CD4-positive, alpha-beta T cell treated with Interleukin-17A for 4 hours (primary cell): ENCODE results near the gene DNER.

Experiments used
- DNase-seq: peaks from one replicate; pipeline ENCODE4 v3.0.0-alpha.2; 2020; ENCODE audit warnings: mixed read lengths

The DNER gene

DNA sequence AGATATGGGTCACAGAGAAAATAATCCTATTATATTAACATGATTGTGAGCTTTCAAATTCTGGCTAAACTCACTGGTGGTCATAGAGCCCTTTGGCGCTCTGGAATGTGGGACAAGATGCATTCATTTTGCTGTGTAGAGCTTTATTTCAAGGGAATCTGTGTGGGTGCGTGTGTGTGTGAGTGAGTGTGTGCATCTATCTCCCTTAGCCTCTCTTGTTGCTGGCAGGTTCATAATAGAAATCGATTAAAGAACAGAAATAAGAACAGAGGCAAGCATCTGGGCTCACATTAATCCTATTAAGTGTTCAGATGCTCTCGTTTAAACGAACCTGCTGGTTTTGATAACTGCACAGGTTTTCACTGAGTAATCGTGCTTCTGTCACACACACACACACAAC, 287.9 kb downstream of the DNER start:
- DNase-seq, result no peak

GRCh38 chr2:229425598-229425997, 288.8 kb downstream of the DNER start:
- DNase-seq, result no peak

DNA sequence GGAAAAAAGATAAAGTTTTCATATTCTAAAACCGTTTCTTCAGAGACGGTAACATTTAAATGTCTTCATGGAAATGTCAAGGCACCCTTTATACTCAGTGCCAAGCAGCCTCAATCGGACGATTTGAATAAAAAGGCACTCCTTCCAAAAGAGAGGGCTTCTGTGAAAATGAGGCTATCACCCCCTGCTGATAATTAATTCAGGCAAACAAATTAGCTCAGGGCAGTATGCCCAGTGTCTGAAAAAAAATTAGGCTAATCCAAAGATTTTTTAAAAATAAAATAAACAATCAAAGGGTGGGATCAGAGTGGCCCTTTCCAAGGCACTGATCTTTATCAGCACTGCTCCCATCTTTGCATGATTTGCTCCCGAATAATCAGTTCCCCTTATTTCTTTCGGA, 292.3 kb downstream of the DNER start:
- DNase-seq, result no peak

DNA sequence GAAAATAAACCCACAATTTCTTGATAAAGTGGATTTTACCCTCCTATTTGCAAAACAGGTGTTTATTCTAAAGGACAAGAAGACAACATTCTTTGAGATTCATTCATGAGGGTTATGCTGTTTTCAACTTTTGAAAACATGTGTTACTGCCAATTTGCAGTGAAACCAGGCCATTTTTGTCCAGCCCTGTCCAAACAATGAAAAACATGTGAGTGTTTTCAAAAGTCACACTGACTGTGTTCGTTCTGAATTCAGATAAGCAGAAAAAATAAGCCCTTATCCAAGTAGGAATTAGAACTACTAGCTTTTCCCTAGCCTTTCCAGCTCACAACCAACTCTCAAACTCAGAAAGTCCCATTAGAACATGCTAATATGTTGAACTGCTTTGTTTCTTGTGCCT, 295.2 kb downstream of the DNER start:
- DNase-seq, result no peak

DNA sequence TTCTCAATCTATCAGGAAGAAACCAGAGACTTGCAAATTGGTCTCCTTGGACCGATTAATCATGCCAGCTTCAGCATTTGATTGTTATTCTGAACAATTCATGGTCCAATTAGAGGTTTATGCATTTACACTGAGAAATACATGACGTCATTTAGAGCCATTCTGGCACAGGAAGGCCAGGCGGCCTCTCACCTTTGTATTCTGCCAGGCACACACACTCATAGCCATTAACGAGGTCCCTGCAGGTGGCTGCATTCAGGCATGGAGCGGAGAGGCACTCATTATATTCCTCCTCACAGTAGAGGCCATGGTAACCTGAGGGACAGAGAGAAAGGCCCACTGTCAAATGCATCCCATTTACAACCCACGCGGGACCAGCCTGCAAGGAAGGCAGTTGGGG, 296.4 kb downstream of the DNER start:
- no peak for DNase-seq

- no peak for DNase-seq
Measured at GRCh38 chr2:229417176-229417575, 297.2 kb downstream of the DNER start.

DNA sequence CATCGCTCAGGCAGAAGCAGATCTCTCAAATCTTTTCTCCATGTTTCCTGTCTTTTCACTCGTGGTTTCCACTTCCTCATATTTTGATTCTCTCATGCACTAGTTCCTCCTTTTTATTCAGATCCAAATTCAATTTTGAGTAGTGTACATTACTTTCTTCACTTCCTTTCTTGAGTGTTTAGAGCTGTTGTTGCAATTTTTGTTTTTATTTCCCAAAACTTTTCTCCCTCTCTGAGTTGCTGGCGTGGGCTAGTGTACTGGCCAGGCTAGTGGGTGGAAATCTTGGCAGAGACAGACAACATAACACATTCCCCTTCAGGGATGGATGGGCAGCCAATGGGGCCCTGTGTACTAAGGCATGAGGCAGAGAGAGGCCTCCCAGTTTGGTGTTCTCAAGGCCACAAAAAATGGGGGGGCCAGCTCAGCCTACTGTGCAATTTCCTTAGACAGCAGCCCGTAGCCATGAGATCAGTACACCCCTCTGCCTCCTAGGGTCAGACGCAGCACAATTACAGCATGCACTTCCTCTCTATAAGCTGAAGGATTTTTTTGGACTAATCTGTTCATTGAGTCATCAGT, 298.1 kb downstream of the DNER start:
- DNase-seq, result no peak

GRCh38 chr2:229414631-229415030, 299.7 kb downstream of the DNER start:
- DNase-seq, result no peak

- DNase-seq, result no peak
Measured at GRCh38 chr2:229412686-229413085, 301.7 kb downstream of the DNER start.

GRCh38 chr2:229410946-229411345, 303.4 kb downstream of the DNER start:
- DNase-seq, result no peak

DNA sequence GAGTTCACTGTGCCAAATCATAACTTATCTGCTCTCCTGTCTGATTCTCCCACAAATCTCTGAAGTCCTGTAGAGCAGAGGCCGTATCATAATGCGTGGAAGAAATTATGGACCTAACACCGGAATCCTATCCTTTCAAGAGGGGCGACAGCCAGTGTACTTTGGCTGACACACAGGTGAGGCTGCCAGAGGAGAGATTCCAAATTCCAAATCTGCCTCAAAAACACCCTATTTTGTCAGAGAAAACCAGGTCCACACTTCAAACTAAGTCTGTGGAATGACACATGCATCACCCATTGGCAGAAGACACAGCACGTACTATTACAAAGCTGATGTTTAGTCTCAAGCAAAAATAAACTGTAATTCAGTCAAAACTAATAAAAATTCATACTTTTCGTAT, 304.1 kb downstream of the DNER start:
- no peak for DNase-seq

DNA sequence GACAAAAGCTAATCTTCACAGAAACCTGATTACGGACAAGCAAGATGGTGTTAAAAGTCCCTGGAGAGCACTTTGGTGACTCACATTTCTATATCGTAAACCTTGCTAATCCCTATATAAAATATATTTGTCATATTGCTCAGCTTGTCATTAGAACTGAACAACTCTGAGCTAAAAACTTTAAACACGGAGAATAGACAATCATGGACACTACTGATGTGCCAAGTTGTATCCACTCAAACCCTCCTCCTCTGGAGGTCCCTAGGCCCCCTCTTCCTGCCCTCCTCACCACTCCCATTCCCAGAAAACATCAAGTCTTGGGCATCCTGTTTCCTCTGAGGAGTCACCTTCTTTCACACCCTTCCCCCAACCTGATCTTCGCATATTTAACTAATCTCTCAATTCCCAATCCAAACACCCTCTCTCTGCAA, 304.6 kb downstream of the DNER start:
- DNase-seq, result no peak

DNA sequence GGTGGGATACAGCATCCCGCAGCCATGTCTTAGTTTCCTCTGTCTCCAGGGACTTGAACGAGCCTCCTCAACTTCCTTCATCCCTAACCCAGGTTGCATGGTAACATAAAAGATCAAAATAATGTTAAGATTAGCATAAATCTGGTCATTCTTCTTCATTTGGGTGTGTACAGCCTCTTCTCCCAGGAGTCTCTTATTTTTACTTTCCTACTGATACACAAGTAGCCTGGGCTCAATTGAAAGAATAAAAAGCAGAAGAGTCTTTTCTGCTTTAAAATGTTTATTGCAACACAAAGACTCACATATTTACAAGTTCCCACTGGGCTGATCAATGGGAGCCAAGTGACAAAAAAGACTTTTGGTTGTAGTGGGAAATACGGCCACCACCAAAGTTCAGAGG, 305.4 kb downstream of the DNER start:
- DNase-seq, result no peak

DNA sequence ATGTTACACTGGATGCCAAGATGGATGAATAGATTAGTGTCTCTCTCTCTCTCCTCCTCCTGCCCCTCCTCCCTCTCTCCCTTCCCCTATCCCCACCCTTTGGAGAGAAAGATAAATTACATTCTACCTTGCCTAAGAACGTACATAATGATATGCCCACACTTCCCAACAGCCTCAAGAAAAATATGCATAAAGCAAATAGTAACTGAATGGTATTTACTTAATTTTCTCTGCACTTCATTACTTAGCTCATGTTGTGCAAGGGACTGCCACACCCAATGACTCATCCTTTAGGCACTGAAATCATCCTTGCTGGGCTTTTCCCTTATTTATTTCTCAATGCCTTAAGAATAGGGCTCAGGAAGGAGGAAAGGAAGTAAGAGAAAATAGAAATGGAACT, 306.0 kb downstream of the DNER start:
- DNase-seq, result no peak

DNA sequence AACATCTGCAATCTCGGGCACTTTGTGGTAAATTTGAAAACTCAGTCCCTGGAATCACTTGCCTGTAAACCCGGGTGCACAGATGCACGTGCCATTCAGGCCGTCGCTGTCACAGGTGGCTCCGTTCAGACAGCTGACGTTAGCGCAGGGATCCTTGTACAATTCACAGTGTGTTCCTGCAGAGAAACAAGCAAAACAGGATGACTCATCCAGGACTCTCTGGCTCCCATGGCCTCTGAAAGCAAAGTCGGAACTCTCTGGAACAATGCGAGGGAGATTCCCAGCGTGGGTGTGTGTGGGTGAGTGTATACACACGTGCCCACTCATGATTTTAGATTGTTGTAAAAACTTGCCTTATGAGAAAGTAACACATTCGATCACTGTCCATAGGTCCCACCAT, 307.2 kb downstream of the DNER start:
- no peak for DNase-seq

- DNase-seq, result no peak
Measured at GRCh38 chr2:229405796-229406195, 308.6 kb downstream of the DNER start.

GRCh38 chr2:229403296-229403695, 311.1 kb downstream of the DNER start:
- no peak for DNase-seq

DNA sequence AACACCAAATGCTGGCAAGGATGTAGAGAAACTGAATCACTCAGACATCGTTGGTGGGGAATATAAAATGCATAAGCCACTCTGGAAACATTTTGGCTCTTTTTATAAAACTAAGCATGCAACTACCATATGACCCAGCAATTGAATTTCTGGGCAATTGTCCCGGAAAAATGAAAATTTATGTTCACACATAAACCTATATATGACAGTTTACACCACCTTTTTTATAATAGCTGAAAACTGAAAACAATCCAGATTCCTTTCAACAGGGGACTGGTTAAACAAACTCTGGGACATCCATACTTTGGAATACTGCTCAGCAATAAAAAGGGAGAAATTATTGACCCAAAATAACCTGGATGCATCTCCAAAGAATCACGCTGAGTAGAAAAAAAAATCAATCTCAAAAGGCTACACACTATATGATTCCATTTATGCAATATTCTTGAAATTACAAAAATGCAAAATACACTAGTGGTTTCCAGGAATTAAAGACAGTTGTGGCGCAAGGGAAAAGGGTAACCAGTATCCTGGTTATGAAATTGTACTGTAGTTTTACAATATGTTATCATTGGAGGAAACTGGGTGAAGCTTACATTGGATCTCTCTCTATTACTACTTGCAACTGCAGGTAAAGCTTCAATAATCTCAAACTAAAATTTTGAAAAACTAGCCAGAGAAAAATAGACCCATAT, 313.0 kb downstream of the DNER start:
- DNase-seq, result no peak

- no peak for DNase-seq
Measured at GRCh38 chr2:229393926-229394325, 320.4 kb downstream of the DNER start.

- DNase-seq, result no peak
Measured at GRCh38 chr2:229392196-229392595, 322.2 kb downstream of the DNER start.

GRCh38 chr2:229388731-229389130, 325.6 kb downstream of the DNER start:
- no peak for DNase-seq

GRCh38 chr2:229387866-229388265, 326.5 kb downstream of the DNER start:
- DNase-seq, result no peak

GRCh38 chr2:229380101-229380625, 334.2 kb downstream of the DNER start:
- DNase-seq, result no peak

GRCh38 chr2:229378386-229378785, 336.0 kb downstream of the DNER start:
- no peak for DNase-seq

- DNase-seq, result no peak
Measured at GRCh38 chr2:229376866-229377265, 337.5 kb downstream of the DNER start.
